Body of pancreas (tissue), 4 donors: Measurements from ENCODE around the gene RFX7. TPM values are rescaled to one million over a fixed set of nuclear protein-coding genes. Genes with fewer than 3 reads are reported as not detected.
"Not testable (repeated sequence)": the region's sequence is repeated elsewhere in the genome, so short reads cannot be mapped to it uniquely, and the experiment has no call there.

Experiments used
- ATAC-seq: fragments of 150-250 bp; one replicate; pipeline ENCODE4 v1.9.1; 2016
- DNase-seq, 4 donors: peaks; one replicate each; pipeline ENCODE4 v3.0.0-alpha.2; 2019
- H3K27ac ChIP-seq, 4 donors: fragments of 200-600 bp; sonication (generic); 1 replicate in 3 of 4; 2 replicates in 1 of 4; pipeline versions ENCODE4 v1.5.1 to v1.6.1; 2016 to 2019; ENCODE audit warnings: mild to moderate bottlenecking in 1 of 4, mixed read lengths in 1 of 4, moderate library complexity in 1 of 4
- H3K27me3 ChIP-seq, 2 donors: fragments of 200-600 bp; sonication (generic); one replicate each; pipeline ENCODE4 v1.6.0; 2016; ENCODE audit warnings: mild to moderate bottlenecking in 1 of 2
- H3K36me3 ChIP-seq, 2 donors: fragments of 200-600 bp; sonication (generic); replicated peaks in 1 of 2; 2 replicates each; pipeline ENCODE4 v1.5.1; 2016; ENCODE audit warnings: low read depth in 2 of 2; ENCODE audit not compliant: insufficient read depth in 1 of 2
- H3K4me1 ChIP-seq: fragments of 200-600 bp; sonication (generic); one replicate; pipeline ENCODE4 v1.6.0; 2016
- H3K4me3 ChIP-seq, 2 donors: fragments of 200-600 bp; sonication (generic); 1 replicate in 1 of 2; 2 replicates in 1 of 2; pipeline ENCODE4 v1.5.1; 2016 to 2019
- H3K9me3 ChIP-seq, 3 donors: fragments of 200-600 bp; sonication (generic); 1 replicate in 2 of 3; 2 replicates in 1 of 3; pipeline ENCODE4 v1.5.1; 2016
- POLR2A ChIP-seq, 3 donors: fragments of 450-650 bp; IDR thresholded peaks; one replicate each; pipeline ENCODE4 v1.6.1; 2016; ENCODE audit warnings: antibody characterized with exemption in 3 of 3, mild to moderate bottlenecking in 2 of 3
- WGBS, 2 donors: methylation state at CpG; one replicate each; pipeline ENCODE4 v1.1.5; 2017; 5-methylcytosine and 5-hydroxymethylcytosine counted together
- intact Hi-C: fragments of 100-400 bp; cut with DNase I; formaldehyde crosslinking; loops from one replicate; pipeline ENCODE4 v1.15.1; 2023
- total RNA-seq, 2 donors: library from RNA; depleted of rRNA; stranded (reverse); fragments of >200 nt; gene quantifications; one replicate each; pipeline ENCODE4 v1.1.0, GENCODE V29; 2016
- TF ChIP-seq, protein P1 (sequence below), 7 experiments: fragments of 450-650 bp in 4 of 7; fragments of 200-600 bp in 3 of 7; sonication (generic) in 3 of 7; IDR thresholded peaks; one replicate each; pipeline ENCODE4 v1.5.1; 2016 to 2019; ENCODE audit warnings: antibody characterized with exemption in 7 of 7

The RFX7 gene
- total RNA-seq, 2 donors from 2014 or later = 2.6 to 5.4 TPM

DNA sequence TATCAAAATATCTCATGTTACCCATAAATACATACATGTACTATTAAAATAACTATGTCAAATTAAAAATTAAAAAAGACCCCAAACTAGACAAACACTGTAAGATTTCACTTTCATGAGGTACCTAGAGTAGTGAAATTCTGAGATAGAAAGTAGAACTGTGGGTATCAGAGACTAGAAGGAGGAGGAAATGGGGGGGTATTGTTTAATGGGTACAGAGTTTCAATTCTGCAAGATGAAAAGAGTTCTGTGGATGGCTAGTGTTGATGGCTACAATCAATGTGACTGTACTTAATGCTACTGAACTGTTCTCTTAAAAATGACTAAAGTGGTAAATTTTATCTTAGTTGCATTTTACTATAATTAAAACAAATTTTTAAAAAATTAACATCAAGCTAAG, 36.6 kb downstream of the RFX7 start:
- Histone ChIP-seq H3K4me3 (no peak overlapping the region), H3K9me3 (no peaks in the 10 kb centered on the region), H3K27me3 (no peaks in the 10 kb centered on the region), H3K36me3 (no peaks in the 10 kb centered on the region), H3K4me1 (peaks cover 26% of the 10 kb centered on the region), H3K27ac (no peak overlapping the region)
- ATAC-seq (no peak), DNase-seq (no peak)
- intact Hi-C loops = no loop called here
- no peak for TF ChIP-seq POLR2A (IDR thresholded peaks at IDR 0.05)
- TF ChIP-seq, protein P1, sequence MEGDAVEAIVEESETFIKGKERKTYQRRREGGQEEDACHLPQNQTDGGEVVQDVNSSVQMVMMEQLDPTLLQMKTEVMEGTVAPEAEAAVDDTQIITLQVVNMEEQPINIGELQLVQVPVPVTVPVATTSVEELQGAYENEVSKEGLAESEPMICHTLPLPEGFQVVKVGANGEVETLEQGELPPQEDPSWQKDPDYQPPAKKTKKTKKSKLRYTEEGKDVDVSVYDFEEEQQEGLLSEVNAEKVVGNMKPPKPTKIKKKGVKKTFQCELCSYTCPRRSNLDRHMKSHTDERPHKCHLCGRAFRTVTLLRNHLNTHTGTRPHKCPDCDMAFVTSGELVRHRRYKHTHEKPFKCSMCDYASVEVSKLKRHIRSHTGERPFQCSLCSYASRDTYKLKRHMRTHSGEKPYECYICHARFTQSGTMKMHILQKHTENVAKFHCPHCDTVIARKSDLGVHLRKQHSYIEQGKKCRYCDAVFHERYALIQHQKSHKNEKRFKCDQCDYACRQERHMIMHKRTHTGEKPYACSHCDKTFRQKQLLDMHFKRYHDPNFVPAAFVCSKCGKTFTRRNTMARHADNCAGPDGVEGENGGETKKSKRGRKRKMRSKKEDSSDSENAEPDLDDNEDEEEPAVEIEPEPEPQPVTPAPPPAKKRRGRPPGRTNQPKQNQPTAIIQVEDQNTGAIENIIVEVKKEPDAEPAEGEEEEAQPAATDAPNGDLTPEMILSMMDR (IDR thresholded peaks at IDR 0.05) = no peak

DNA sequence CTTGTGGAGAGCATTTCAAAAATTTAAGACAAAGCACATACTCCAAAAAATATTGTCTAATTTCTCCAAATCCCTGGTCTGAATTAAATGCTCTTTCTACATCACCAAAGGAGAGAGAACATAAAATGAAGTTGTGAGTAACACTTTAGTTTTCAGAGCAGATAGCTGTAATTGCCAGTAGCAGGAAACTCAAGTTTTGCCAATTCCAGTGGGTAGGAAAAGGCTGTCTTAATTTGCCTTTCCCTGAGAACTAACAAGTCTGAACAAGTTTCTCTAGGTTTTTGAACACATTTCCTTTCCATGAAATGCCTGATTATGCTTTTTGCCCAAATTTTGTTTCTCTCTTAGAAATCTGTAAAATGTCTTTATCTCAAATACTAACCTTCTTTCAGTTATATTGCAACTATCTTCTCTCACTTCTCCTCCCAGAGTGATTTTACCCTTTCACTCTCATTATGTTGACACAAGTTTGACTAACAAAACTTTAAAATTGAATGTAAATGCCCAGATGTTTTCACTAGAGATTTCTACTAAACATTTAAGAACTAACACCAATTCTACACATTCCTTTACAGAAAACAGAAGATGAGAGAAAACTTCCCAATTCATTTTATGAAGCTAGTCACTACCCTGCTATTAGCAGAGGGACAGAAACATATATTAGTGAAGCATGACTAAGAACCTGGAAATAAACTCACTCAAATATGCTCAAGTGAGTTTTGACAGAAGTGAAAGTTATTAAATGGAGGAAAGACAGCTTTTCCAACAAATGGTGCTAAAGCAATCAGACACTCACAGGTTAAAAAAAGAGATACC, 38.4 kb downstream of the RFX7 start:
- TF ChIP-seq POLR2A (IDR thresholded peaks at IDR 0.05) = no peak
- TF ChIP-seq, protein P1 (IDR thresholded peaks at IDR 0.05) = no peak
- no peaks in the 10 kb centered on the region for H3K27me3 ChIP-seq
- intact Hi-C loops = no loop called here

DNA sequence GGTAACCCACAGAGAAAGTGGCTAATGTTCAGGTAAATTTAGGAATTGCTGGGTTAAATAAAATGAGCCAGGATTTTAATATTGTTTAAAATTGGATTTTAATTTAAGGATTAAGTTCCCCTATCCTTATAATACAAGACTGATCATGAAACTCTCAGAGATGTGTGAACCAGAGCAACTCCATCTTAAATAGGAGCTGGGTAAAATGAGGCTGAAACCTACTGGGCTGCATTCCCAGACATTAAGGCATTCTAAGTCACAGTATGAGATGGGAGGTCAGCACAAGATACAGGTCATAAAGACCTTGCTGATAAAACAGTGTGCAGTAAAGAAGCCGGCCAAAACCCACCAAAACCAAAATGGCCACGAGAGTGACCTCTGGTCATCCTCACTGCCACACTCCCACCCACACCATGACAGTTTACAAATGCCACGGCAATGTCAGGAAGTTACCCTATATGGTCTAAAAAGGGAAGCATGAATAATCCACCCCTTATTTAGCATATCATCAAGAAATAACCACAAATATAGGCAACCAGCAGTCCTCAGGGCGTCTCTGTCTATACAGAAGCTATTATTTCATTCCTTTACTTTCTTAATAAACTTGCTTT, 40.3 kb downstream of the RFX7 start:
- H3K9me3 ChIP-seq, H3K27me3 ChIP-seq, H3K36me3 ChIP-seq, ATAC-seq, intact Hi-C loops, H3K27ac ChIP-seq, H3K4me3 ChIP-seq, DNase-seq: not testable (repeated sequence)
- H3K4me1 ChIP-seq = peaks cover 26% of the 10 kb centered on the region
- 83 to 85% methylated on average over 4 of the region's 4 CpGs for WGBS, 2 donors

More for the DNA sequence above, 38.4 kb downstream of the RFX7 start:
- H3K9me3 ChIP-seq = no peaks in the 10 kb centered on the region
- H3K4me1 ChIP-seq = peaks cover 26% of the 10 kb centered on the region
- no peak overlapping the region for H3K4me3 ChIP-seq
- no peak overlapping the region for H3K27ac ChIP-seq
- no peak for DNase-seq
- no peak for ATAC-seq
- no peaks in the 10 kb centered on the region for H3K36me3 ChIP-seq

DNA sequence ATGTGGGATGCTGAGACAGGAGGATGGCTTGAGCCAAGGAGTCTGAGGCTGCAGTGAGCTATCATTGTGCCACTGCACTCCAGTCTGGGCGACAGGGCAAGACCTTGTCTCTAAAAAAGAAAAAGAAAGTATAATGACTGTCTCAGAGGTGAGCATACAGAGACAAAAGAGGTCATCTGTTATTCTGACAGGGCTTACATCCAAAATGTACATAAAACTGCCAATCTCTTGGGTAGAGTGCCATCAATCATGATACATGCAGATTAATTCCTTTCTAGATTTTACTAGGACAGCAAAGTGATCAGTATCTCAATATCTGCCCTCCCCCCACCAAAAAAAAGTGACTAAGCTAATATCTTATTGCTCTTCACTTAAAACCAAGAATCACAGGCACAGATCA, 41.0 kb downstream of the RFX7 start:
- no peaks in the 10 kb centered on the region for H3K27me3 ChIP-seq
- no peaks in the 10 kb centered on the region for H3K36me3 ChIP-seq
- no peak for DNase-seq
- no peaks in the 10 kb centered on the region for H3K9me3 ChIP-seq
- intact Hi-C loops = no loop called here
- no peak overlapping the region for H3K27ac ChIP-seq
- no peak for TF ChIP-seq POLR2A (IDR thresholded peaks at IDR 0.05)
- TF ChIP-seq, protein P1 (IDR thresholded peaks at IDR 0.05) = no peak
- 85 to 86% methylated on average over 1 of the region's 1 CpG for WGBS, 2 donors
- H3K4me1 ChIP-seq = peaks cover 21% of the 10 kb centered on the region
- H3K4me3 ChIP-seq = no peak overlapping the region
- ATAC-seq = no peak

DNA sequence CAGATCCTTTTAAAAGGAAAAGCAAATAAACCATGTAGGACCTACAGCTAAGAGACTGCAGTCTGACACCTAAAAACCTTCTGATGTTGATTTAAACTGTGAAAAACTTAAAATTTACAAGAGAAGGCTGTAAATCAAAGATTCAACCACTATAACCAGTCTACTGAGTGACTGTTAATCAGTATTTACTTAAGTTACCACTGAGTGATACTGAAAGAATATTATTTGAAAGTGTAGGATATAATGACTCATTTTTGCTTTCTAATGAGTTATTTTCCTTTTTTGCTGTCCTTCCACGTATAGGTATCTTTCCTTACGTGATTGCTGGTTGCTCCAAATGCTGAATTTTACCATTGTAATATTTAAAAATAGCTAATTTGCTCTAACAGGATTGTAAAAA, 44.6 kb downstream of the RFX7 start:
- 82 to 85% methylated on average over 2 of the region's 2 CpGs for WGBS, 2 donors

More for the DNA sequence above, 44.6 kb downstream of the RFX7 start:
- H3K27me3 ChIP-seq = no peaks in the 10 kb centered on the region
- no peaks in the 10 kb centered on the region for H3K9me3 ChIP-seq
- H3K36me3 ChIP-seq = no peaks in the 10 kb centered on the region
- intact Hi-C loops = no loop called here
- no peak for TF ChIP-seq POLR2A (IDR thresholded peaks at IDR 0.05)
- TF ChIP-seq, protein P1 (IDR thresholded peaks at IDR 0.05) = no peak
- H3K27ac ChIP-seq = no peak overlapping the region
- DNase-seq (no peak), ATAC-seq (no peak)
- peaks cover 12% of the 10 kb centered on the region for H3K4me1 ChIP-seq
- no peak overlapping the region for H3K4me3 ChIP-seq
